ENCODE results near the gene INTS13. TPM values are rescaled to one million over a fixed set of nuclear protein-coding genes. Genes with fewer than 3 reads are reported as not detected.

The INTS13 gene
- total RNA-seq, 1 experiment from 2014 or later = 50.5 TPM

GRCh38 chr12:26928661-26929060 is 9.1 kb downstream of the INTS13 start:
- Histone ChIP-seq H3K27ac (ENCODE audit: low read depth, low read length) (no peak overlapping the region), H3K9me3 (ENCODE audit: control insufficient read depth in 1 of 2, insufficient read depth in 1 of 2, low read depth in 1 of 2, low read length in 2 of 2) (no peaks in the 10 kb centered on the region; a peak in 1 of 4 replicates), H4K20me1 (ENCODE audit: insufficient read depth) (no peaks in the 10 kb centered on the region; the same call in 1 of the 2 replicates), H3K9me2 (ENCODE audit: insufficient read depth) (no peaks in the 10 kb centered on the region), H3K4me3 (replicated peaks in 1 of 2; ENCODE audit: low read depth in 1 of 2, low read length in 2 of 2) (no peak overlapping the region), H3K9ac (ENCODE audit: low read length) (no peak overlapping the region), H2AFZ (ENCODE audit: low read depth, low read length, poor library complexity, severe bottlenecking) (no peak overlapping the region), H3K79me2 (ENCODE audit: insufficient read depth, low read length) (peaks cover 44% of the 10 kb centered on the region), H3K27me3 (ENCODE audit: insufficient read depth, low read length) (no peaks in the 10 kb centered on the region), H3K36me3 (ENCODE audit: control insufficient read depth in 1 of 2, insufficient read depth in 2 of 2, low read length in 2 of 2) (peaks cover 18 to 50% of the 10 kb centered on the region in 2 experiments), H3K4me1 (ENCODE audit: control insufficient read depth in 1 of 2, insufficient read depth in 2 of 2, low read length in 2 of 2) (no peaks in the 10 kb centered on the region), H3K4me2 (ENCODE audit: low read length) (no peak overlapping the region)
- TF ChIP-seq JUND (IDR thresholded peaks at IDR 0.05) = no peak
- TF ChIP-seq POLR2AphosphoS5 (IDR thresholded peaks at IDR 0.05; ENCODE audit: low read depth, low read length) = no peak
- ChIA-PET CTCF (no interaction called here), RAD21 (ENCODE audit: low non-redundant PET in 1 of 2, low total read pairs in 2 of 2, uncharacterized antibody in 2 of 2, unreplicated experiment in 2 of 2) (no interaction called here), POLR2A (no interaction called here)
- BruUV-seq (replicated peaks) = no TSS peak
- intact Hi-C loops (cut with micrococcal nuclease) = no loop called here
- DNase-seq (ENCODE audit: low read depth, low spot score) (no peak), ATAC-seq (no peak)

GRCh38 chr12:26921886-26922285 is 15.9 kb downstream of the INTS13 start:
- intact Hi-C loops (cut with micrococcal nuclease) = no loop called here
- H2AFZ ChIP-seq (ENCODE audit: low read depth, low read length, poor library complexity, severe bottlenecking) = no peak overlapping the region
- no peaks in the 10 kb centered on the region; the same call in 1 of the 2 replicates for H4K20me1 ChIP-seq (ENCODE audit: insufficient read depth)
- ChIA-PET CTCF (no interaction called here), RAD21 (ENCODE audit: low non-redundant PET in 1 of 2, low total read pairs in 2 of 2, uncharacterized antibody in 2 of 2, unreplicated experiment in 2 of 2) (no interaction called here), POLR2A (no interaction called here)
- TF ChIP-seq MAX (IDR thresholded peaks at IDR 0.05) (no peak), EZH2 (IDR thresholded peaks at IDR 0.05) (no peak), ZNF274 (IDR thresholded peaks at IDR 0.05; ENCODE audit: low read depth, low read length) (no peak), ZBTB33 (IDR thresholded peaks at IDR 0.05; ENCODE audit: extremely low read depth, insufficient replicate concordance, low read length) (no peak), ZFX (IDR thresholded peaks at IDR 0.05) (no peak), YY1 (IDR thresholded peaks at IDR 0.05; ENCODE audit: extremely low read depth, insufficient replicate concordance, low read depth, low read length) (no peak), FOSL1 (IDR thresholded peaks at IDR 0.05; ENCODE audit: low read depth) (no peak), JUND (IDR thresholded peaks at IDR 0.05) (no peak)
- BruUV-seq (replicated peaks) = no TSS peak
- H3K27me3 ChIP-seq (ENCODE audit: insufficient read depth, low read length) = no peaks in the 10 kb centered on the region
- peaks cover 24 to 53% of the 10 kb centered on the region in 2 experiments for H3K36me3 ChIP-seq (ENCODE audit: control insufficient read depth in 1 of 2, insufficient read depth in 2 of 2, low read length in 2 of 2)
- H3K9me2 ChIP-seq (ENCODE audit: insufficient read depth) = no peaks in the 10 kb centered on the region
- H3K9ac ChIP-seq (ENCODE audit: low read length) = no peak overlapping the region
- no peak overlapping the region for H3K4me2 ChIP-seq (ENCODE audit: low read length)
- no peak overlapping the region for H3K27ac ChIP-seq (ENCODE audit: low read depth, low read length)
- DNase-seq (ENCODE audit: low read depth, low spot score) (no peak), ATAC-seq (no peak)
- no peaks in the 10 kb centered on the region; a peak in 1 of 4 replicates for H3K9me3 ChIP-seq (ENCODE audit: control insufficient read depth in 1 of 2, insufficient read depth in 1 of 2, low read depth in 1 of 2, low read length in 2 of 2)
- H3K4me1 ChIP-seq (ENCODE audit: control insufficient read depth in 1 of 2, insufficient read depth in 2 of 2, low read length in 2 of 2) = no peaks in the 10 kb centered on the region
- H3K79me2 ChIP-seq (ENCODE audit: insufficient read depth, low read length) = peaks cover 6% of the 10 kb centered on the region
- no peak overlapping the region for H3K4me3 ChIP-seq (replicated peaks in 1 of 2; ENCODE audit: low read depth in 1 of 2, low read length in 2 of 2)
